VCaP (cell line): ENCODE measurements around the gene RMI1.

Experiments
- H3K27ac ChIP-seq: fragments of 450-650 bp; 2 replicates; pipeline ENCODE4 v1.5.1; 2017
- CTCF ChIP-seq: fragments of 450-650 bp; conservative IDR thresholded peaks from 2 replicates; pipeline ENCODE4 v1.5.1; 2017; ENCODE audit warnings: mild to moderate bottlenecking, moderate library complexity

Gene RMI1

GRCh38 chr9:83980395-83981125 is at the start of gene RMI1:
Gene RMI1 (plus strand): TSS chr9:83980805. CDS start chr9:84000987, 20,182 bp downstream.
- peak within 1 kb of the TSS; percentile 98 for H3K27ac ChIP-seq
- no peak for TF ChIP-seq CTCF

- TF ChIP-seq CTCF = no peak
- H3K27ac ChIP-seq = no peak overlapping the region
These were observed 49.7 kb upstream of the RMI1 start for GRCh38 chr9:83930881-83931280.

GRCh38 chr9:83932011-83932410 is 48.6 kb upstream of the RMI1 start:
- TF ChIP-seq CTCF = no peak
- H3K27ac ChIP-seq = no peak overlapping the region

GRCh38 chr9:83932851-83933250 is 47.8 kb upstream of the RMI1 start:
- TF ChIP-seq CTCF = no peak
- H3K27ac ChIP-seq = no peak overlapping the region

- TF ChIP-seq CTCF = no peak
- H3K27ac ChIP-seq = peak overlapping the region; percentile 82
These were observed 46.8 kb upstream of the RMI1 start for GRCh38 chr9:83933790-83934189.

- peak overlapping the region; percentile 82 for H3K27ac ChIP-seq
- no peak for TF ChIP-seq CTCF
These were observed 45.9 kb upstream of the RMI1 start for GRCh38 chr9:83934569-83935275.

- no peak for TF ChIP-seq CTCF
- peak overlapping the region; percentile 82 for H3K27ac ChIP-seq
These were observed 45.2 kb upstream of the RMI1 start for GRCh38 chr9:83935276-83935935.
